HG03175 (cell line): ENCODE data around the gene HGS.
A peak's percentile ranks its signal among the peaks of the same experiment; 100 is the strongest.

ENCODE experiments used
- ATAC-seq: cut with Tn5 transposase; IDR thresholded peaks from one replicate; pipeline ENCODE4 v1.9.1; 2021; ENCODE audit warnings: mild to moderate bottlenecking, moderate library complexity; ENCODE audit not compliant: unreplicated experiment

Gene HGS, protein sequence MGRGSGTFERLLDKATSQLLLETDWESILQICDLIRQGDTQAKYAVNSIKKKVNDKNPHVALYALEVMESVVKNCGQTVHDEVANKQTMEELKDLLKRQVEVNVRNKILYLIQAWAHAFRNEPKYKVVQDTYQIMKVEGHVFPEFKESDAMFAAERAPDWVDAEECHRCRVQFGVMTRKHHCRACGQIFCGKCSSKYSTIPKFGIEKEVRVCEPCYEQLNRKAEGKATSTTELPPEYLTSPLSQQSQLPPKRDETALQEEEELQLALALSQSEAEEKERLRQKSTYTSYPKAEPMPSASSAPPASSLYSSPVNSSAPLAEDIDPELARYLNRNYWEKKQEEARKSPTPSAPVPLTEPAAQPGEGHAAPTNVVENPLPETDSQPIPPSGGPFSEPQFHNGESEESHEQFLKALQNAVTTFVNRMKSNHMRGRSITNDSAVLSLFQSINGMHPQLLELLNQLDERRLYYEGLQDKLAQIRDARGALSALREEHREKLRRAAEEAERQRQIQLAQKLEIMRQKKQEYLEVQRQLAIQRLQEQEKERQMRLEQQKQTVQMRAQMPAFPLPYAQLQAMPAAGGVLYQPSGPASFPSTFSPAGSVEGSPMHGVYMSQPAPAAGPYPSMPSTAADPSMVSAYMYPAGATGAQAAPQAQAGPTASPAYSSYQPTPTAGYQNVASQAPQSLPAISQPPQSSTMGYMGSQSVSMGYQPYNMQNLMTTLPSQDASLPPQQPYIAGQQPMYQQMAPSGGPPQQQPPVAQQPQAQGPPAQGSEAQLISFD

DNA sequence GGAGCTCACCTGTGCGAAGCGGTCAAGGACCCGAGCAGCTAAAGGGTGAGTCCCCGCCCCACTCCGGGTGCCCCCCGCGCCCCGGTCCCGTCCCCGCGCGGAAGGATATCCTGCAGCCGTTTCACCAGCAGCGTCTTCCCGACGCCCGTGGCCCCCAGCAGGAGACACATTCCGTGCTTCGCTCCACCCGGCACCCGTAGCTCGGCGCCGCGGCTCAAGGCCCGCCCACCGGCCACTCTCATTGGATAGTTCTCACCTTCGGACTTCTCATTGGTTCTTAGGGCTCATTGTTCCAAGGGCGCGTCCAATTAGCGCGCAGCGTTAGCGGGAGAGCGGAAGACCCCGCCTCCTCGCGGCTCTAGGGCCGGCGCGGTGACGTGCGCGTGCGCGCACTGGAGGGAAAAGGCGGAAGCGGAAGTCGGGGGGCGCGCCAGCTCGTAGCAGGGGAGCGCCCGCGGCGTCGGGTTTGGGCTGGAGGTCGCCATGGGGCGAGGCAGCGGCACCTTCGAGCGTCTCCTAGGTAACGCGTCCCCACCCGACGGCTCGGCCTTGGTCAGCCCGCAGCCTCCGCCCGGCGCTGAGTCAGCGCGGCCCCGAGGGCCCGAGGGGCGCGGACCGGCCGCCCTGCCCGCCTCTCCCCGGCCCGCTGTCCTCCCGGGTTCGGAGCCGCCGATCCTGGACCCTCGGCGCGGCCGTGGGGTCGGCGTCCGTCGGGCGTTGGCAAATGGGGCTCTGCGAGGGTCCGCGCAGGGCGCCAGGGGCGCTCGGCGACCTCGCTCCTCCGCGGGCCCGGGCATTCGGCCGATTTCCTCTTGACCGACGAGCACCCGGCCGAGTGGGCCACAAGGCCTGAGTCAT, at the start of gene HGS, which contains the start of gene ARL16:
Gene HGS (plus strand): TSS at position 428 of the 858 bp plus-strand sequence. CDS start 56 bp downstream, at position 484.
Gene ARL16 (minus strand): TSS at position 214 of the 858 bp plus-strand sequence. CDS start 44 bp downstream, at position 170.
- peak; percentile 97 for ATAC-seq

DNA sequence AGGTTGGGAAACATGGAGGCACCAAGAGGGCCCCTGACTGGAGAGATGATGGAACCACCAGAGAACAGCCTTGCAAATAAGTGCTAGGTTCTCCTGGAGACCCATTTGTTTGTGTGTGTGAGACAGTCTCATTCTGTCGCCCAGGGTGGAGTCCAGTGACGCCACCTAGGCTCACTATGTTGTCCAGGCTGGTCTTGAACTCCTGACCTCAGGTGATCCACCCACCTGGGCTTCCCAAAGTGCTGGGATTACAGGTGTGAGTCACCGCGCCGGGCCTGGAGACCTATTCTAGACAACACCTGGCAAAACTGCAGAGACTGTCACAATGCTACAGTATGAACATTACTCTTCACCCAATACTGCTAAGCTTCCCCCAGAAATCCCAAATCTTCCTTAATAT, 48.4 kb upstream of the HGS start:
- ATAC-seq = no peak

DNA sequence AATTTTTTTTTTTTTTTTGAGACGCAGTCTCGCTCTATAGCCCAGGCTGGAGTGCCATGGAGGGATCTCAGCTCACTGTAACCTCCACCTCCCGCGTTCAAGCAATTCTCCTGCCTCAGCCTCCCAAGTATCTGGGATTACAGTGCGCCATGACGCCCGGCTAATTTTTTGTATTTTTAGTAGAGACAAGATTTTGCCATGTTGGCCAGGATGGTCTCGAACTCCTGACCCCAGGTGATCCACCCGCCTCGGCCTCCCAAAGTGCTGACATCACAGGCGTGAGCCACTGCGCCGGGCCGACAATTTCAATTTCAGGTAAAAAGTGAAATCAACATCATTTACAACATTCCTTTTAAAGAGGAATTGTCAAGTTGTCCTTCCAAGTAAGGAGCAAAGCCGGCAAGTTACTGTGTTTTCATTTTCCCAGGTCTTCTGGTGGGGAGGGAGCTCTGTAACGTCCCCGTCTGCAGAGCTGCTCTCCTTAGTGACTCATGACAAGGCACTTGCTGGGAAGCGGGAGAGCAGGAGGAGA, 47.8 kb upstream of the HGS start:
- peak; percentile 20 for ATAC-seq

DNA sequence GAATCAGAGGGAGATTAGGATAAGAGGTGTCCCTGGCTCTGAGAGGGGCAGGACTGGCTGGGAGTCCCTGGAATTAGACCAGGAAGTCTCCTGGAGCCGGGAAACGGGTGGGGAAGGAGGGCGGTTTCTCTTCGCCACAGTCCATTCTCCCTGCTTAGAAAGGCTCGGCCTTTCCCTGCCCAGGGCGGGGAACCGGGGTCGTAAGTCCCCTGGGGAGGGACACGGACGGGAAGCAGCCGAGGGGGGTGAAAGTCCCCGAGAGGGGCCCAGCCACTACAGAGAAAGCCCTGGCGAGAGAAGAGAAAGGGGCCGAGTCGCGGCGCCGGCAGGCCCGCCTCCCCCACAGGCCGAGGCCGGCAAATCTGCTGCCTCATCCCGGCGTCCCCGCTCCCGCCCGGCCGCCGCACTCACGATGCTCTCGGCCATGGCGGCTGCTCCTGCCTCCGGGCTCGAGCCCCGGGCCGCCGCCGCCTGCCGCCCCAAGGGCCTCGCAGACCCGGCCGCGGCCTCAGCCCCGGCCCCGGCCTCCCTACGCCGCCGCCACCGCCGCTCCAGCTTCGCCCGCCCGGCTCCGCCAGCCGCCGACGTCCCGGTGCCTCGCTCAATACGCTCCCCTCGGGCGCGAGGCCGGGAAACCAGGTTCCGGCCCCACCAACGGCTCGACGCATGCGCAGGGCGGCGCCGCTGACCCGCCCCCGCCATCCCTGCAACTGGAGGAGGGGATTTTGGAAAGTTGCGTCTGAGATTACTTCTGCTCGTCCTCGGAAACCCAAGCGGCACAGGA, 47.1 kb upstream of the HGS start, which contains the start of the genes NPLOC4 and TSPAN10:
Gene NPLOC4 (minus strand): TSS at position 608 of the 784 bp plus-strand sequence. CDS start 182 bp downstream, at position 426.
Gene TSPAN10 (plus strand): TSS at position 692 of the 784 bp plus-strand sequence. CDS start 5,217 bp downstream, outside the sequence.
- ATAC-seq = peak; percentile 88

DNA sequence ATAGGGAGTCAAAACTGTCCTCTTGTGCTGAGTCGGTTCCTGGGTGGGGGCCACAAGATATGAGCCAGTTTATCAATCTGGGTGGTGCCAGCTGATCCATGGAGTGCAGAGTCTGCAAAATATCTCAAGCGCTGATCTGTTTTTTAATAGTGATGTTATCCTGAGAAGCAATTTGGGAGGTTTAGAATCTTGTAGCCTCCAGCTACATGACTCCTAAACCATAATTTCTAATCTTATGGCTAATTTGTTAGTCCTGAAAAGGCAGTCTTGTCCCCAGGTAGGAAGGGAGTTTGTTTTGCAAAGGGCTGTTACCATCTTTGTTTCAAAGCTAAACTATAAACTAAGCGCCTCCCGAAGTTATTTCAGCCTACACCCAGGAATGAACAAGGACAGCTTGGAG, 45.1 kb upstream of the HGS start:
- no peak for ATAC-seq

DNA sequence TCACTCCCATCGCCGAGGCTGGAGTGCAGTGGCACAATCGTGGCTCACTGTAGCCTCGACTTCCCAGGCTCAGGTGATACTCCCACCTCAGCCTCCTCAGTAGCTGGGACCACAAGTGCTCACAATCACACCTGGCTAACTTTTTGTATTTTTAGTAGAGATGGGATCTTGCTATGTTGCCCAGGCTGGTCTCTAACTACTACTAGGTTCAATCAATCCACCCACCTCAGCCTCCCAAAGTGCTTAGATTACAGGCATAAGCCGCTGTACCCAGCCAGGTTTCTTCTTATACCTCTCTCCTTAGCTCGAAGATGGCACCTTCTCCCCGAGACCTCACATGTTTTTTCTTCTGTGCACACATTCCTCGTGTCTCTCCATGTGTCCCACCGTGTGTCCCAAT, 43.8 kb upstream of the HGS start:
- ATAC-seq = no peak

DNA sequence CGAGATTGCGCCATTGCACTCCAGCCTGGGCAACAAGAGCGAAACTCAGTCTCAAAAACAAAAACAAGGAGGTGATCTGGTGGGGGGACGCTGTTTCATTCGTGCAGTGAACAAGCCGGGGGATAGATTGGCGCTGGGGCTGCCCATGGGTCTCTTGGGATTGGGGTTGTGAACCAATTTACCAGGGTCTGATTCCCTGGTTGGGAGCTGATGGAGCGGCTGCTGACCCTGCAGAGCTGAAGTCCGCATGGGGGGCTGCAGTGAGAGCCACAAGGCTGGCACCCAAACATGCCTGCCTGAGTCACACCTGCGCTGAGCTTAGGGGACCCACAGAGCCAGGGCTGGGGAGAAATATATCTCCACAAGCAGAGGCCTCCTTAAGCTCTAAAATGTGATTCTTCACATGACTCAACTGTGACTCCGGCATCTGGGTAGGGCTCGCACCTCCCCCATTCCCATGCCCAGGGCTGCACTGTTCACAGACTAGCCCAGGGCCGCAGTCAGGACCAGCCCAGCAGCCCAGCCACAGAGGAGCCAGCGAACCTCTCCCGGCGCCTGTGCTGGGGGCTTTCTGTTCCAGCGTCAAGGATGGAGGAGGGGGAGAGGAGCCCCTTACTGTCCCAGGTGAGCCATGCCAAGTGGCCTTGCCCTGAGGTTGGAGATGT, 41.9 kb upstream of the HGS start:
- no peak for ATAC-seq

DNA sequence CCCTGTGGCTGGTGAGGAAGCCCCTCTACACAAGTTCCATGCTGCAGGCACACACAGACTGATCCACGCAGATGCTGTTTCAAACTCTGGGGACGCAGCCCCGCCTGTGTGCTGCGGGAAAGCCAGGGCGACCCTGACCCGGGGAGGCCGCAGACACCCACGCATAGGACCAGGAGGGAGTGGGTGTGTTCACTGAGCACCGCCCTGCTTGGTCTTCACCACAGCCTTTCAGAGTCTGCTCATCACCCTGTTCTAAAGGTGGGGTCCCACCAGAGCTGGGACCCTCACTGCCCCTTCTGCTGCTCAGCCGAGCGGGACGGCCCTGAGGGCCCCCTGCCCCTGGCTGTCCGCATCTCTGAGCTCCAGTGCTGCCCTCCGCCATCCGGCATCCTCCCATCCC, 39.3 kb upstream of the HGS start:
- ATAC-seq = no peak

DNA sequence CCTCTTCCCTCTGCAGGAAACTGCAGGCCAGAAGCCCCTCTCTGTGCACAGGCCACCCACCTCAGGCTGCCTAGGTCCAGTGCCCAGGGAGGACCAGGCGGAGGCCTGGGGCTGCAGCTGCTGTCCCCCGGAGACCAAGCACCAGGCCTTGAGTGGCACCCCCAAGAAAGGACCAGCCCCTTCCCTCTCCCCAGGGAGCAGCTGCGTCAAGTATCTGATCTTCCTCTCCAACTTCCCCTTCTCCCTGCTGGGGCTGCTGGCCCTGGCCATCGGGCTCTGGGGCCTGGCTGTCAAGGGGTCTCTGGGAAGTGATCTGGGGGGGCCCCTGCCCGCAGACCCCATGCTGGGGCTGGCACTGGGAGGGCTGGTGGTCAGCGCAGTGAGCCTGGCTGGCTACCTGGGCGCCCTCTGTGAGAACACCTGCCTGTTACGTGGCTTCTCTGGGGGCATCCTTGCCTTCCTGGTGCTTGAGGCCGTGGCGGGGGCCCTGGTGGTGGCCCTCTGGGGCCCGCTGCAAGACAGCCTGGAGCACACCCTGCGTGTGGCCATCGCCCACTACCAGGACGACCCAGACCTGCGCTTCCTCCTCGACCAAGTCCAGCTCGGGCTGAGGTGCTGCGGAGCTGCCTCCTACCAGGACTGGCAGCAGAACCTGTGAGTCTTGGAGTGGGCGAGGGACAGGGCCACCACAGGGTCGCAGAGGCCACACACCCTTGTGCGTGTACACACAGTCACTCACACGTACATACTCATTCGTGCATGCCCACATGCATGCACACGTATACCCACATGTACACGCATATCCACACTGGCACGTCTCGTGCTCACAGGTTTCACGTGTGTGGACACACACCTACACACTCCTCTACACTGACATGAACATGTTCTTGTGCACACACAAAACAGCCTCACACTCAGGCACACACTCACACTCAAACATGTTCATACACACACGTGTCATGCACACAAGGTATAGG, 38.5 kb upstream of the HGS start:
- no peak for ATAC-seq

DNA sequence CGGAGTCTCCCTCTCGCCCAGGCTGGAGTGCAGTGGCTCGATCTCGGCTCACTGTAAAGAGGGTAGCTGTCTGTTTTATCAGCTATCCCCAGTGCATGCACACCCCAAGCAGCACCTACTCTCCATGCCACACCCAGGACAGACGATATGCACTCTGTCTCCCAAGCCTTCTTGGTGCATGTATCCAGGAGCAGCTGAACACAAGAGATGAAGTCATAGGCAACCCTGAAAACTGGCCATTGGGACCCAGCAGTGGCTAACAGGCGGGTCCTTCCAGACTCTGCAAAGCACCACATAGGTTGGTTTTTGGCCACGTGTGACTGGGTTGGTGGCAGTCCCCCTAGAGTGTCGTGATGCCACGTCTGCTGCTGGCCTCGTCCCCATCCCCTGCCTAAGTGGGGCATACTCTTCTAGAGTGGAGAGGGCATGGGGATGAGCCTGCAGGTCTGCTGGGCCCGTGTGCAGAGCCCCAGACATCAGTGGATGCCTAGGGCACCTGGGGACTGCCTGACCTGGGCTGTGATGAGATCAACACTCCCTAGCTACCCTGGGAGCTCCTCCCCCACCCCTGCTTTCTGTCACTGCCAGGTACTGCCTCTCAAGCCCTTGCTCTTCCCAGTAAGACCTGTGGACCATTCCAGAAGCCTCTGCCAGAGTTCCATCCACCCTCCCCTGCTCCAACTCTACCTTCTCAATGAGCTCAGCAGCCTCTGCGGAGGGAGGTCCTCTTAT, 36.8 kb upstream of the HGS start:
- ATAC-seq = no peak

DNA sequence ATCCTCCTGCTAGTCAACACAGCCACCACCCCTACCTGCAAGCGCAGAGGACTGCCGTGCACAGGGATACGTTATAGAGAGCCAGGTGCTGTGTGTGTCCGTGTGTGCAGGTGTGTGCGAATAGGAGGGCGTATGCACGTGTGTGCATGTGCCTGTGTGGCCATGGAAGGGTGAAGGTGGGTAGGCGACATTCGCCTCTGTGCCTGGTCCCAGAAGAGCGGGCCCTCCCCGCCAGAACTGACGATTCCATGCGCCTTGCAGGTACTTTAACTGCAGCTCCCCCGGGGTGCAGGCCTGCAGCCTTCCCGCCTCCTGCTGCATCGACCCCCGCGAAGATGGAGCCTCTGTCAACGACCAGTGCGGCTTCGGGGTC, 36.2 kb upstream of the HGS start:
- ATAC-seq = no peak

DNA sequence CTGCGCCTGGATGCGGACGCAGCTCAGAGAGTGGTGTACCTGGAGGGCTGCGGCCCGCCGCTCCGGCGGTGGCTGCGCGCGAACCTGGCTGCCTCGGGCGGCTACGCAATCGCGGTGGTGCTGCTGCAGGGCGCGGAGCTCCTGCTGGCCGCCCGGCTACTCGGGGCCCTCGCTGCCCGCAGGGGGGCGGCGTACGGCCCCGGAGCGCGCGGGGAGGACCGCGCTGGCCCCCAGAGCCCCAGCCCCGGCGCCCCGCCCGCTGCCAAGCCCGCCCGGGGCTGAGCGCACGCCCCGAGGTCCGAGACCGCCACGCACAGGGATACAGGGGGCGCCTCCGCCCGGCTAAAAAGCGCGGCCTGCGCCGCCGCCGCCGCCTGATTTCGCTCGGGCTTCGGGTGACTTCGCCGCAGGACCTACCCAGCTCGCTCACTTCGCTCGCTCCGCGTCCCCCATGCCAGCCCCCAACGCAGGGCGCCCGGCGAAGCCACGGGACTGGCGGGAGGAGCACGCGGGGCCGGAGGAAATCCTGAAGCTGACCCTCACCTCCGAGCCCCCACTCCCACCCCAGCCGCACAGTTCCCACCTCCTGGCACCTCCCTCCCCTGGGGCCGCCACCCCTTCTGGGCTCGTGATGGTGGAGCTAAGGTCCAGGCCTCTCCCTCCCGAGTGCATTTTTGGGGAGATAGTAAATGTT, 35.7 kb upstream of the HGS start:
- no peak for ATAC-seq

DNA sequence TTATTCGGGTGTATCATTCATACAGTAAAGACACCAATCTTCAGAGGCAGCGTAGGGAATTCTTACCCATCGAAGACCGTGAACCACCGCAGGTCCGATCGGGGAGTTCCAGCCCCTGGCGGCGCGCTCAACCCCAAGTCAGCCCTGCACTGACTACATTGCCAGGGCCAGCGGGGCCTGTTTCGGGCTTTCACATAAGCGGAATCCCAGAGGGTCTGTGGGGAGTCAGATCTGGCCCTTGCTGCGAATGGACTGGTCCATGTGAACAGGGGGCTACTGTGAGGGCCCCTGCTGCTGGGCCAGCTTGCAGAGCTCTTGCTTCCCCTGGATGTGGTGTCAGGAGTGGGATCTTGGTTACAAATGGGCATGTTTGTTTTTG, 35.1 kb upstream of the HGS start:
- ATAC-seq = no peak

DNA sequence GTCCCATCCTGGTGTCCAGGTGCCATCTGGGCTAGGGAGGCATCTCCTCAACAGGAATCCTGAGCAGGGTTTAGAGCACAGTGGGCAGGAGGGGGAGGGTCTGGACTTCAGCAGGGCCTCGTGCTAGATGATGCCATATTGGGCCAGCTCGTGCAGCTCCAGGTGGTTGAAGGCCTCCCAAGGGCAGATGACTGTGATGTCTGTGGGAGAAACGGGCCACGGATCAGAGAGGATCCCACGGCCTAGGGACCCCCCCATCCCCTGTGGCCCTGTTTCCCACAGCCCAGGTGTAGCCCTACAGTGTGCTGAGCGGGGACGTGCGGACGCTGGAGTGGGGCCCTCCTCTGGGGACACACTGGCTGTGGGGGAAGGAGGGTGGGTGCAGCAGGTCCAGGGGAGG, 32.9 kb upstream of the HGS start:
- ATAC-seq = no peak

DNA sequence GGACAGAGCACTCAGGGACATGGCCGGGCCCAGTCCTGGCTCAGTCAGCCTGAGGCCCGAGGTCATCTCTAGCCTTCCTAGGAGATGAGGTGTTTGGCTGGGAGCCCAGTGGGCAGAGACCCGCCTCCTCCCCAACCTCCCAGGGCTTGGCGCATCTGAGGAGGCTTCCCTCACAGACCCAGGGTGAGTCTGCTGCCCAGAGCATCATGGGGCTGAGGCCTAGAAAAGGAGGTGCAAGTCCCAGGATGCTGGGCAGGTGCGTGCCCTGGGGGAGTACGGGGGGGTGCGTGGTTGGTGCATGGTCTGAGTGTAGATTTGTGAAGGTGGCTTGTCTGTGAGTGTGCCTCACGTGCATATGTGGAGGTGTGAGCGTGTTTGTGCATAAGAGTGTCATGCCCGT, 32.1 kb upstream of the HGS start:
- ATAC-seq = no peak

DNA sequence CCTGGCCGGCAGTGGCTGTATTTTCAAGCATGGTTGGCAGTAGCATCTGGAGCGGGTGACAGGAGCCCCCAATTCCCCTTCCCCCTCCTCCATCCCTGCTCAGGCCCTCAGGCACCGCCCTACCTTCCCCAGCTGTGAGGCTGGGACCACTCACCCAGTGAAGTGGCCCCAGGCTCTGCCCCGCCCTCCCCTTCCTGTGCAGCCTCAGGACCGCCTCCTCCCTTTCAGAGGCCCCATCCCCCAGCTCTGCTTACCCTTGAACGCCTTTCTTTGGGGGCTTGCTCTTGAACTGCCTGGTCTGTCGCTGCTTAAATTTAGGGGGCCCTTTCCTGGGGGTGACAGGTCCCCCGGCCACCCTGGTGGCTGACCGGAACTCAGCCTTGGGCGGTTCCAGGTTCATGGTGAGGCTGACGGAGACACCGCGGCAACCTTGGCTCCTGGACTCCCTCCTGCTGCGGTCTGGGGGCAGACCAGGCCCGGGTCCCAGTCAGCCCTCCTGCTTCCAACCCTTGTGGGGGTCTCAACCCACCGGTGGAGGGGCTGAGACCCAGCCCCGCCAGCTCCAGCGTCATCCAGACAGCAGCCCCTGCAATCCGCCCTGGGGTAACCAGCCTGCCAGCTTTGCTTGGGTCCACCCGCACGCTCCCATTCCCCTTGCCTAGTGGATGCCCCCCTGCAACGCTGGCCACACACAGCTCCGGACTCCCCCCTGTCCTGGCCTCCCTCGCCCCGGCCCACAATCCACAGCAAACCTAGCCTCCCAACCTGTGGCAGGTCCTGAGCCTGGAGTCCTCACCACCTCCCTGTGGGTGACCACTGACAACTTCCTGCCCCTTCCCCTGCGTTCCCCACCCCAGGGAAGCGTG, 30.7 kb upstream of the HGS start:
- ATAC-seq = no peak
